CD4-positive, alpha-beta T cell (primary cell): ENCODE data around the gene CGNL1. TPM values are rescaled to one million over a fixed set of nuclear protein-coding genes. Genes with fewer than 3 reads are reported as not detected.

Experiments used
- ATAC-seq: fragments of 200-7000 bp; cut with Tn5 transposase; one replicate; pipeline ENCODE4 v1.10.0; 2022; ENCODE audit warnings: mild to moderate bottlenecking; ENCODE audit not compliant: poor library complexity
- CTCF ChIA-PET: fragments of 350-600 bp; sonication (Branson Sonifier 250); formaldehyde crosslinking; loops from one replicate; lab custom pipeline; 2021; ENCODE audit warnings: antibody characterized with exemption, inconsistent platforms; lab: Charles Lee
- POLR2A ChIA-PET: fragments of 350-600 bp; sonication (Branson Sonifier 250); formaldehyde crosslinking; loops from one replicate; lab custom pipeline; 2021; ENCODE audit warnings: antibody characterized with exemption, inconsistent platforms; lab: Charles Lee
- DNase-seq, 14 experiments: peaks; one replicate each; pipeline ENCODE4 v3.0.0-alpha.2; 2013 to 2020; ENCODE audit warnings: mixed read lengths in 2 of 14
- H3K27ac ChIP-seq, 2 donors: one replicate each; pipeline versions ENCODE4 v1.5.1 to v1.7.0; 2013; ENCODE audit warnings: low read length in 2 of 2, low read depth in 1 of 2, mild to moderate bottlenecking in 1 of 2
- H3K27me3 ChIP-seq, 2 experiments: 1 replicate in 1 of 2; 2 replicates in 1 of 2; pipeline versions ENCODE4 v1.6.1 to v1.7.0; 2013; ENCODE audit warnings: low read length in 2 of 2, control low read depth in 1 of 2, mild to moderate bottlenecking in 1 of 2, moderate library complexity in 1 of 2; ENCODE audit not compliant: insufficient read depth in 2 of 2, control insufficient read depth in 1 of 2
- H3K36me3 ChIP-seq: one replicate; pipeline ENCODE4 v1.6.1; 2013; ENCODE audit warnings: low read length, control low read depth; ENCODE audit not compliant: insufficient read depth
- H3K4me1 ChIP-seq: one replicate; pipeline ENCODE4 v1.6.1; 2013; ENCODE audit warnings: low read length, control low read depth; ENCODE audit not compliant: insufficient read depth
- H3K4me3 ChIP-seq: one replicate; pipeline ENCODE4 v1.5.1; 2013; ENCODE audit warnings: mild to moderate bottlenecking, low read length, moderate library complexity
- H3K9me3 ChIP-seq, 2 experiments: 1 replicate in 1 of 2; 2 replicates in 1 of 2; pipeline versions ENCODE4 v1.6.1 to v1.7.0; 2013; ENCODE audit warnings: low read length in 2 of 2, mild to moderate bottlenecking in 2 of 2, control low read depth in 1 of 2, moderate library complexity in 1 of 2; ENCODE audit not compliant: control insufficient read depth in 1 of 2, insufficient read depth in 1 of 2
- H3K27ac Mint-ChIP-seq: one replicate; pipeline ENCODE4 v1.8.0; 2020; ENCODE audit warnings: mixed read lengths
- H3K27me3 Mint-ChIP-seq: one replicate; pipeline ENCODE4 v1.8.0; 2021; ENCODE audit warnings: mixed read lengths
- H3K36me3 Mint-ChIP-seq: one replicate; pipeline ENCODE4 v1.8.0; 2021; ENCODE audit warnings: low read depth, mixed read lengths
- H3K4me1 Mint-ChIP-seq: one replicate; pipeline ENCODE4 v1.8.0; 2021; ENCODE audit warnings: low read depth, mixed read lengths
- H3K4me3 Mint-ChIP-seq: one replicate; pipeline ENCODE4 v1.8.0; 2020; ENCODE audit warnings: mild to moderate bottlenecking, mixed read lengths
- H3K9me3 Mint-ChIP-seq: one replicate; pipeline ENCODE4 v1.8.0; 2020; ENCODE audit warnings: mixed read lengths
- intact Hi-C, 2 experiments: fragments of 100-400 bp; cut with DNase I in 1 of 2; cut with micrococcal nuclease in 1 of 2; formaldehyde crosslinking; loops; one replicate each; pipeline versions ENCODE4 v1.15.1 to v1.9.0; 2023 to 2025; cut with DNase I, micrococcal nuclease
- polyA plus RNA-seq, 2 donors: library from polyadenylated mRNA; unstranded; fragments of 120-200 nt; gene quantifications; one replicate each; pipeline ENCODE4 v1.2.1, GENCODE V29; 2013
- total RNA-seq, 174 experiments: library from RNA in 2 of 174; stranded (reverse) in 2 of 174; gene quantifications; one replicate each; pipeline ENCODE4 v1.2.3 and lab custom pipeline; 2021 to 2026
- TF ChIP-seq, protein P1 (sequence below): fragments of 200-600 bp; IDR thresholded peaks from one replicate; pipeline ENCODE4 v1.8.0; 2022; ENCODE audit warnings: antibody characterized with exemption, mild to moderate bottlenecking

CGNL1 gene, protein sequence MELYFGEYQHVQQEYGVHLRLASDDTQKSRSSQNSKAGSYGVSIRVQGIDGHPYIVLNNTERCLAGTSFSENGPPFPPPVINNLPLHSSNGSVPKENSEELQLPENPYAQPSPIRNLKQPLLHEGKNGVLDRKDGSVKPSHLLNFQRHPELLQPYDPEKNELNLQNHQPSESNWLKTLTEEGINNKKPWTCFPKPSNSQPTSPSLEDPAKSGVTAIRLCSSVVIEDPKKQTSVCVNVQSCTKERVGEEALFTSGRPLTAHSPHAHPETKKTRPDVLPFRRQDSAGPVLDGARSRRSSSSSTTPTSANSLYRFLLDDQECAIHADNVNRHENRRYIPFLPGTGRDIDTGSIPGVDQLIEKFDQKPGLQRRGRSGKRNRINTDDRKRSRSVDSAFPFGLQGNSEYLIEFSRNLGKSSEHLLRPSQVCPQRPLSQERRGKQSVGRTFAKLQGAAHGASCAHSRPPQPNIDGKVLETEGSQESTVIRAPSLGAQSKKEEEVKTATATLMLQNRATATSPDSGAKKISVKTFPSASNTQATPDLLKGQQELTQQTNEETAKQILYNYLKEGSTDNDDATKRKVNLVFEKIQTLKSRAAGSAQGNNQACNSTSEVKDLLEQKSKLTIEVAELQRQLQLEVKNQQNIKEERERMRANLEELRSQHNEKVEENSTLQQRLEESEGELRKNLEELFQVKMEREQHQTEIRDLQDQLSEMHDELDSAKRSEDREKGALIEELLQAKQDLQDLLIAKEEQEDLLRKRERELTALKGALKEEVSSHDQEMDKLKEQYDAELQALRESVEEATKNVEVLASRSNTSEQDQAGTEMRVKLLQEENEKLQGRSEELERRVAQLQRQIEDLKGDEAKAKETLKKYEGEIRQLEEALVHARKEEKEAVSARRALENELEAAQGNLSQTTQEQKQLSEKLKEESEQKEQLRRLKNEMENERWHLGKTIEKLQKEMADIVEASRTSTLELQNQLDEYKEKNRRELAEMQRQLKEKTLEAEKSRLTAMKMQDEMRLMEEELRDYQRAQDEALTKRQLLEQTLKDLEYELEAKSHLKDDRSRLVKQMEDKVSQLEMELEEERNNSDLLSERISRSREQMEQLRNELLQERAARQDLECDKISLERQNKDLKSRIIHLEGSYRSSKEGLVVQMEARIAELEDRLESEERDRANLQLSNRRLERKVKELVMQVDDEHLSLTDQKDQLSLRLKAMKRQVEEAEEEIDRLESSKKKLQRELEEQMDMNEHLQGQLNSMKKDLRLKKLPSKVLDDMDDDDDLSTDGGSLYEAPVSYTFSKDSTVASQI
- not detected for total RNA-seq
- not detected for polyA plus RNA-seq (2013, experiment 1 of 2)
- 0.19 TPM for polyA plus RNA-seq (2013, experiment 2 of 2)
- total RNA-seq (lab: John Stamatoyannopoulos, UW): 0 to 0.18 (median 0) reads per million in 172 experiments

DNA sequence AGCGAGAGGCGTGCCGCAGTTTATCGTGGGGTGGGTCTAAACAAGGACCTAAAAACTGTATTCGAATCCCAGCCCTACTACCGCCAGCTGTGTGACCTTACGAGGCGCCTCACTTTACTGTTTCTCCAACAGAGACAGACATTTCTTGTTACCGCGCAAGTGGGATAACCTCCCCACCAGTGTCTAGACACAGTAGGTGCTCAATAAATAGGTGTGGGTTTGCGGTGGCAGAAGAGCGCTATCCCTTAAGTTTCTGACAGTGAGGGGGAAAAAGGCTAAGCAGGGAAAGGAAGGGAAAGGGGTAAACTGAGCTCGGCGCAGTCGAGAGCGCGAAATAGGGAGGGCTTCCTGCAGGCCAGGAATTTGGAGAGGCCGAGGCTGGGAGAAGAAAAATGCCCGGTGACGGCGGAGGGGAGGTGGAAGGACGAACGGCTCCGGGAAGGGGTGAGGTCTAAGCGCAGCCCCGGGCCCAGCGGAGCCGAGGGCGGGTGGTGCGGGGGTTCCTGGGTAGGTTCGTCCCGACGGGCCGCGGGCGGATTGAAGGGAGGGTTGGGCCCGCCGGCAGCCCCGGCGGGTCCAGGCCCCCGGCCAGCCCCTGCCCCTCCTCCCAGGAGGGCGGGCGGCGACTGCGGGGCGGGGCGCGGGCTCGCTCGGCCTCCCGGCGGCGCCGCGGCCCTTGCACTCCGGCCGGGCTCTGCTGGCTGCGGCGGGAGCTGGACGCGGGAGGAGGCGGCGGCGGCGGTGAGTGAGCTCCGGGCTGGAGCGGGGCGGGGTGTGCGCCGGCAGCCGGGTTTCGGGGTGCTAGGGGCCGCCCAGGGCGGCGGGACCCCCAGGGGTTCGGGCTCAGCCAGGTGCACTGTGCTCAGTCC lies at the start of gene CGNL1:
Gene CGNL1, plus strand, starts transcription at position 679 of the 869 bp plus-strand sequence. CDS start 61,495 bp downstream, outside the sequence.
- TF ChIP-seq, protein P1, sequence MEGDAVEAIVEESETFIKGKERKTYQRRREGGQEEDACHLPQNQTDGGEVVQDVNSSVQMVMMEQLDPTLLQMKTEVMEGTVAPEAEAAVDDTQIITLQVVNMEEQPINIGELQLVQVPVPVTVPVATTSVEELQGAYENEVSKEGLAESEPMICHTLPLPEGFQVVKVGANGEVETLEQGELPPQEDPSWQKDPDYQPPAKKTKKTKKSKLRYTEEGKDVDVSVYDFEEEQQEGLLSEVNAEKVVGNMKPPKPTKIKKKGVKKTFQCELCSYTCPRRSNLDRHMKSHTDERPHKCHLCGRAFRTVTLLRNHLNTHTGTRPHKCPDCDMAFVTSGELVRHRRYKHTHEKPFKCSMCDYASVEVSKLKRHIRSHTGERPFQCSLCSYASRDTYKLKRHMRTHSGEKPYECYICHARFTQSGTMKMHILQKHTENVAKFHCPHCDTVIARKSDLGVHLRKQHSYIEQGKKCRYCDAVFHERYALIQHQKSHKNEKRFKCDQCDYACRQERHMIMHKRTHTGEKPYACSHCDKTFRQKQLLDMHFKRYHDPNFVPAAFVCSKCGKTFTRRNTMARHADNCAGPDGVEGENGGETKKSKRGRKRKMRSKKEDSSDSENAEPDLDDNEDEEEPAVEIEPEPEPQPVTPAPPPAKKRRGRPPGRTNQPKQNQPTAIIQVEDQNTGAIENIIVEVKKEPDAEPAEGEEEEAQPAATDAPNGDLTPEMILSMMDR: no peak
- Mint-ChIP-seq H3K27me3 (peaks cover 67% of the 10 kb centered on the region), H3K27ac (no peak within 1 kb of the TSS), H3K4me3 (peak within 1 kb of the TSS; percentile 27), H3K36me3 (no peaks in the 10 kb centered on the region), H3K4me1 (peaks cover 13% of the 10 kb centered on the region), H3K9me3 (no peaks in the 10 kb centered on the region)
- H3K27ac ChIP-seq: no peak within 1 kb of the TSS
- H3K36me3 ChIP-seq: no peaks in the 10 kb centered on the region
- peaks cover 0 to 5% of the 10 kb centered on the region in 2 experiments for H3K9me3 ChIP-seq
- ATAC-seq: no peak
- no peaks in the 10 kb centered on the region for H3K4me1 ChIP-seq
- intact Hi-C loops: no loop called here
- H3K27me3 ChIP-seq: peaks cover 44 to 72% of the 10 kb centered on the region in 2 experiments
- ChIA-PET CTCF (no interaction called here), POLR2A (no interaction called here)
- no peak within 1 kb of the TSS for H3K4me3 ChIP-seq
- no peak for DNase-seq

DNA sequence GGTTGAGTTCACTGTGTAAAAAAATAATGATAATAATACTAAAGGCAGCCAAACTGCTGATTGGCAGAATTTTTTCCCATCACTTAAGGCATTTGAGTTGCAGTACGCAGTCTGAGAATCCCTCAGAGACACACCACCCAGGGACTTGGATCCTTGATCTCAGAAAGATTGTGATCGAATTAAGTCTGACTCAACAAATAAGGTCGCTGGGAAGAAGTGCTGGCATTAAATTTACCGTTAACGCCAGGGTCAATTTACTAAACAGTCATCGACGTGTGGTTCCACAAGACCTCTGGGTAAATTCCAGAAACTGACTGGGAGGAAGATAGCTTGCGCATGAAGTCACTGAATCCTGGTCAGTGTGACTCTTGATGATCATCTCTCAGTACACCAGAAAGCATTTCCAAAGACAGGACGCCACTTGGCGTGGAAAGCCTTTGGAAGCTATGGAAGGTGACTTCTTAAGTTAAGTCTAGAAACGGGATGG lies 48.3 kb upstream of the CGNL1 start:
- no peak overlapping the region for H3K4me3 Mint-ChIP-seq
- no peaks in the 10 kb centered on the region for H3K9me3 ChIP-seq

More for the DNA sequence above, 48.3 kb upstream of the CGNL1 start:
- H3K36me3 Mint-ChIP-seq: no peaks in the 10 kb centered on the region
- no peaks in the 10 kb centered on the region for H3K36me3 ChIP-seq
- DNase-seq (no peak), ATAC-seq (no peak)
- no peak overlapping the region for H3K27ac ChIP-seq
- H3K4me1 Mint-ChIP-seq: no peaks in the 10 kb centered on the region
- TF ChIP-seq, protein P1: no peak
- POLR2A ChIA-PET: no interaction called here
- no peak overlapping the region for H3K4me3 ChIP-seq
- peaks cover 8% of the 10 kb centered on the region for H3K27me3 Mint-ChIP-seq
- intact Hi-C loops: no loop called here
- peaks cover 0 to 6% of the 10 kb centered on the region in 2 experiments for H3K27me3 ChIP-seq
- H3K27ac Mint-ChIP-seq: no peak overlapping the region
- CTCF ChIA-PET: no interaction called here
- H3K9me3 Mint-ChIP-seq: no peaks in the 10 kb centered on the region
- H3K4me1 ChIP-seq: no peaks in the 10 kb centered on the region
